ENCODE results near the gene HOXB7.

HOXB7 gene

GRCh38 chr17:48639136-48639535 lies 28.3 kb upstream of the HOXB7 start:
- Histone ChIP-seq H3K9me3 (ENCODE audit: insufficient read depth, low read length) (no peaks in the 10 kb centered on the region), H3K27me3 (ENCODE audit: low read depth, low read length) (peaks cover 23% of the 10 kb centered on the region), H3K27ac (ENCODE audit: low read length) (no peak overlapping the region), H3K36me3 (replicated peaks; ENCODE audit: low read depth, low read length) (no peaks in the 10 kb centered on the region), H3K4me3 (ENCODE audit: low read length) (no peak overlapping the region), H2AFZ (ENCODE audit: low read depth, low read length) (no peak overlapping the region), H4K20me1 (ENCODE audit: insufficient read depth, low read length) (no peaks in the 10 kb centered on the region), H3K4me1 (ENCODE audit: low read length) (peaks cover 22% of the 10 kb centered on the region), H3K79me2 (ENCODE audit: low read length) (no peaks in the 10 kb centered on the region), H3K4me2 (ENCODE audit: low read length) (no peak overlapping the region), H3K9ac (ENCODE audit: low read length) (no peak overlapping the region)
- no peak for TF ChIP-seq EZH2phosphoT487 (IDR thresholded peaks at IDR 0.05; ENCODE audit: low read depth)
- TF ChIP-seq CTCF (IDR thresholded peaks at IDR 0.05; ENCODE audit: low read depth, low read length): no peak

- Histone ChIP-seq H3K79me2 (ENCODE audit: low read length) (no peaks in the 10 kb centered on the region), H2AFZ (ENCODE audit: low read depth, low read length) (no peak overlapping the region), H3K27me3 (ENCODE audit: low read depth, low read length) (peaks cover 23% of the 10 kb centered on the region), H4K20me1 (ENCODE audit: insufficient read depth, low read length) (no peaks in the 10 kb centered on the region), H3K27ac (ENCODE audit: low read length) (no peak overlapping the region), H3K4me3 (ENCODE audit: low read length) (no peak overlapping the region), H3K9me3 (ENCODE audit: insufficient read depth, low read length) (no peaks in the 10 kb centered on the region), H3K4me1 (ENCODE audit: low read length) (peaks cover 27% of the 10 kb centered on the region), H3K36me3 (replicated peaks; ENCODE audit: low read depth, low read length) (no peaks in the 10 kb centered on the region), H3K4me2 (ENCODE audit: low read length) (no peak overlapping the region), H3K9ac (ENCODE audit: low read length) (no peak overlapping the region)
- TF ChIP-seq EZH2phosphoT487 (IDR thresholded peaks at IDR 0.05; ENCODE audit: low read depth): no peak
Measured at GRCh38 chr17:48637323-48638260, 26.8 kb upstream of the HOXB7 start.

GRCh38 chr17:48636177-48637018 lies 25.6 kb upstream of the HOXB7 start:
- peak overlapping the region; percentile 93 for H3K4me2 ChIP-seq (ENCODE audit: low read length)
- no peaks in the 10 kb centered on the region for H3K9me3 ChIP-seq (ENCODE audit: insufficient read depth, low read length)
- no peak overlapping the region for H3K27ac ChIP-seq (ENCODE audit: low read length)
- peak overlapping the region; percentile 95 for H2AFZ ChIP-seq (ENCODE audit: low read depth, low read length)
- no peaks in the 10 kb centered on the region for H3K36me3 ChIP-seq (replicated peaks; ENCODE audit: low read depth, low read length)
- peak overlapping the region; percentile 48 for H3K9ac ChIP-seq (ENCODE audit: low read length)
- H3K4me1 ChIP-seq (ENCODE audit: low read length): peaks cover 39% of the 10 kb centered on the region
- peaks cover 23% of the 10 kb centered on the region for H3K27me3 ChIP-seq (ENCODE audit: low read depth, low read length)
- TF ChIP-seq CTCF (IDR thresholded peaks at IDR 0.05; ENCODE audit: low read depth, low read length): peak; percentile 73
- no peak for TF ChIP-seq EZH2phosphoT487 (IDR thresholded peaks at IDR 0.05; ENCODE audit: low read depth)
- H3K79me2 ChIP-seq (ENCODE audit: low read length): no peaks in the 10 kb centered on the region
- peak overlapping the region; percentile 67 for H3K4me3 ChIP-seq (ENCODE audit: low read length)
- H4K20me1 ChIP-seq (ENCODE audit: insufficient read depth, low read length): no peaks in the 10 kb centered on the region

DNA sequence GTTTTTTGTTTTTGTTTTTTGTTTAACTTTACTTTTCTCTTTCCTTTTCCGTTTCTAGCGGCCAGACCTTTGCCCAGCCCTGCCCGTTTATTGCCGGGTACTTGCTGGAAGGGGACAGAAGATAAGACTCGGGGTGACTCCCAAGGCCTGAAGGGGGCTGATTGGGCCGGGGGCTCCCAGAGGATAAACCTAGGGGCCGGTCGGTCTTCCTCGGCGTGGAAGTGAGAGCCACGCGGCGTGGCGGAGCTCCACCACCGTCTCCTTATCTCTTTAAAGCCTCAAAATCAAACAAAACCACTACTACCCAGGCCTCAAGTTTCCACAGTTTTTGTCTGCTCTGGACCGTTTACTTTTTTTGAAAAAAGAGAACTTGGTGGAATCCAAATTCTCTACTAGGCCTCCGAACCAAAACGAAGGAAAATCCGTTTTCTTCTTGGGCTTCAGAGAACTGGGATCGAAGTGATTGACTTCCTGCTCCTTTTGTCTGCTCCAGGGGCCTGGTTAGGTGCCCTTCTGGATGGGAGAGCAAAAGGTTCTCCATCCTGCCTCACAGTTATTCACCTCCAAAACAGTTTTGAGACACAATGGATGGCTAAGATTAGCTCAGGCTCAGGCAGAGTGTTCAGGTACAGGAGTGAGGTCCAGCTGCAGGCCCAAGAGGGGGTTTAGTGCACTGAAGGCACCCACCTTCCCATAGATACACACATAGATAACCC lies 23.8 kb upstream of the HOXB7 start:
- Histone ChIP-seq H3K36me3 (replicated peaks; ENCODE audit: low read depth, low read length) (no peaks in the 10 kb centered on the region), H4K20me1 (ENCODE audit: insufficient read depth, low read length) (no peaks in the 10 kb centered on the region), H3K9me3 (ENCODE audit: insufficient read depth, low read length) (no peaks in the 10 kb centered on the region), H3K79me2 (ENCODE audit: low read length) (no peaks in the 10 kb centered on the region), H3K27ac (ENCODE audit: low read length) (peak overlapping the region; percentile 19), H2AFZ (ENCODE audit: low read depth, low read length) (peak overlapping the region; percentile 55), H3K4me1 (ENCODE audit: low read length) (peaks cover 41% of the 10 kb centered on the region), H3K9ac (ENCODE audit: low read length) (peak overlapping the region; percentile 48; the same call in 1 of the 2 replicates), H3K4me3 (ENCODE audit: low read length) (0 out of 2 replicates have a peak overlapping the region, but pooled peaks have one; percentile 67), H3K27me3 (ENCODE audit: low read depth, low read length) (peaks cover 23% of the 10 kb centered on the region), H3K4me2 (ENCODE audit: low read length) (peak overlapping the region; percentile 93)
- TF ChIP-seq EZH2phosphoT487 (IDR thresholded peaks at IDR 0.05; ENCODE audit: low read depth) (no peak), CTCF (IDR thresholded peaks at IDR 0.05; ENCODE audit: low read depth, low read length) (no peak)

Data from OCI-LY3 (cell line).